K562 (cell line): Measurements from ENCODE around the gene NOVA1. TPM values are rescaled to one million over a fixed set of nuclear protein-coding genes. Genes with fewer than 3 reads are reported as not detected.

Experiments
- ATAC-seq: fragments of 200-7000 bp; cut with Tn5 transposase; 3 replicates; pipeline ENCODE4 v1.9.1; 2020; ENCODE audit warnings: moderate library complexity
- BruUV-seq: library from RNA; stranded (reverse); fragments of 400-500 nt; replicated peaks from 2 replicates; lab custom pipeline; 2021; lab: Mats Ljungman, UMichigan
- CTCF ChIA-PET: fragments of 300-600 bp; formaldehyde crosslinking; extraction: SDS; loops from one replicate; lab custom pipeline; 2021; ENCODE audit warnings: low intra/inter-chr PET ratio; lab: Yijun Ruan, JAX
- POLR2A ChIA-PET: fragments of 300-600, 350-650 bp; sonication (Branson Sonifier 250); formaldehyde crosslinking; extraction: SDS; loops from one replicate; lab custom pipeline; 2021; ENCODE audit warnings: antibody characterized with exemption, inconsistent platforms; lab: Yijun Ruan, JAX
- DNase-seq, 4 experiments: peaks; one replicate each; pipeline versions ENCODE4 v3.0.0 to v3.0.0-alpha.2; 2011 to 2018; ENCODE audit warnings: low spot score in 3 of 4, mixed read lengths in 3 of 4; ENCODE audit errors: extremely low read depth in 1 of 4
- FAIRE-seq: peaks from 2 replicates; lab custom pipeline; 2011; peaks lifted over from hg19 to GRCh38; lab: Jason Lieb, UNC
- H2AFZ ChIP-seq: 2 replicates; pipeline ENCODE4 v1.6.0; 2011; ENCODE audit warnings: low read depth, low read length, control low read depth, inconsistent platforms
- H3K27ac ChIP-seq: fragments of 200-600 bp; 3 replicates; pipeline ENCODE4 v1.8.0; 2011; ENCODE audit warnings: low read depth, mild to moderate bottlenecking, control low read depth, inconsistent platforms, low read length, moderate library complexity, mixed read lengths; ENCODE audit errors: extremely low read depth
- H3K27me3 ChIP-seq, 2 experiments: fragments of 300-600 bp in 1 of 2; 2 replicates in 1 of 2; 3 replicates in 1 of 2; pipeline versions ENCODE4 v1.6.0 to v1.8.0; 2011; ENCODE audit warnings: inconsistent platforms in 2 of 2, low read length in 2 of 2, mild to moderate bottlenecking in 1 of 2, mixed read lengths in 1 of 2, moderate library complexity in 1 of 2; ENCODE audit not compliant: control insufficient read depth in 2 of 2, insufficient read depth in 2 of 2
- H3K36me3 ChIP-seq: fragments of 300-600 bp; 3 replicates; pipeline ENCODE4 v1.8.0; 2011; ENCODE audit warnings: mild to moderate bottlenecking, low read length, inconsistent platforms; ENCODE audit not compliant: control insufficient read depth, insufficient read depth
- H3K4me1 ChIP-seq, 2 experiments: fragments of 200-600 bp in 1 of 2; replicated peaks in 1 of 2; 2 replicates in 1 of 2; 3 replicates in 1 of 2; pipeline versions ENCODE4 v1.5.1 to v1.8.0; 2011; ENCODE audit warnings: inconsistent platforms in 2 of 2, low read length in 2 of 2, mild to moderate bottlenecking in 1 of 2, mixed read lengths in 1 of 2, moderate library complexity in 1 of 2; ENCODE audit not compliant: control insufficient read depth in 2 of 2, insufficient read depth in 2 of 2
- H3K4me2 ChIP-seq: 2 replicates; pipeline ENCODE4 v1.6.1; 2011; ENCODE audit warnings: low read length, control low read depth, inconsistent platforms, mixed read lengths; ENCODE audit not compliant: insufficient read depth
- H3K4me3 ChIP-seq: fragments of 200-600 bp; sonication (generic), shearing (Covaris generic); 2 replicates; pipeline ENCODE4 v1.5.1; 2016; ENCODE audit warnings: control low read depth, inconsistent platforms
- H3K79me2 ChIP-seq: fragments of 200-600 bp; 3 replicates; pipeline ENCODE4 v1.8.0; 2011; ENCODE audit warnings: low read length, inconsistent platforms; ENCODE audit not compliant: control insufficient read depth, insufficient read depth
- H3K9ac ChIP-seq, 2 experiments: 2 replicates each; pipeline versions ENCODE4 v1.6.0 to v1.6.1; 2011; ENCODE audit warnings: low read depth in 2 of 2, low read length in 2 of 2, control low read depth in 1 of 2, inconsistent platforms in 1 of 2, mild to moderate bottlenecking in 1 of 2, mixed read lengths in 1 of 2; ENCODE audit not compliant: insufficient read depth in 1 of 2
- H3K9me1 ChIP-seq: one replicate; pipeline ENCODE4 v1.6.0; 2011; ENCODE audit warnings: inconsistent platforms, mild to moderate bottlenecking, low read length, moderate library complexity; ENCODE audit not compliant: control insufficient read depth, insufficient read depth
- H3K9me3 ChIP-seq: replicated peaks from 2 replicates; pipeline ENCODE4 v1.5.1; 2011; ENCODE audit warnings: low read depth, low read length, inconsistent platforms; ENCODE audit not compliant: control insufficient read depth, insufficient read depth
- H4K20me1 ChIP-seq: replicated peaks from 2 replicates; pipeline ENCODE4 v1.6.1; 2011; ENCODE audit warnings: low read length, inconsistent platforms, mixed read lengths; ENCODE audit not compliant: control insufficient read depth, insufficient read depth
- NCOA4 ChIP-seq: fragments of 450-650 bp; IDR thresholded peaks from 2 replicates; pipeline ENCODE4 v1.6.1; 2018; ENCODE audit warnings: mild to moderate bottlenecking; ENCODE audit not compliant: partially characterized antibody
- NFIX ChIP-seq: fragments of 250-450 bp; sonication (Bioruptor Pico); IDR thresholded peaks from 2 replicates; pipeline ENCODE4 v1.4.0; 2020; ENCODE audit warnings: low read depth, mild to moderate bottlenecking, moderate library complexity
- PTBP1 ChIP-seq: fragments of 200-400 bp; formaldehyde crosslinking; IDR thresholded peaks from 2 replicates; pipeline ENCODE4 v1.6.1; 2017; ENCODE audit warnings: low read depth, low read length
- REST ChIP-seq, 2 experiments: fragments of 450-650 bp; formaldehyde crosslinking in 1 of 2; IDR thresholded peaks; 2 replicates each; pipeline versions ENCODE4 v1.4.0 to v1.6.1; 2014 to 2020; ENCODE audit warnings: mild to moderate bottlenecking in 2 of 2, borderline replicate concordance in 1 of 2, low read depth in 1 of 2
- ZNF511 ChIP-seq: sonication (generic); formaldehyde crosslinking; IDR thresholded peaks from 2 replicates; pipeline ENCODE4 v1.8.0; 2022; ENCODE audit warnings: mild to moderate bottlenecking, missing genetic modification reagents
- WGBS: fragments of 100-300 bp; shearing (Covaris generic); methylation state at CpG from one replicate; pipeline ENCODE4 v1.1.6; 2016; ENCODE audit warnings: low coverage, mixed read lengths; ENCODE audit not compliant: insufficient coverage; ENCODE audit errors: missing lambda C conversion rate; 5-methylcytosine and 5-hydroxymethylcytosine counted together
- in situ Hi-C: fragments of 300-500 bp; cut with MboI; formaldehyde crosslinking; loops from 4 replicates; pipeline ENCODE4 v1.15.0; 2018; ENCODE audit warnings: inconsistent platforms, mixed read lengths
- intact Hi-C: fragments of 100-400 bp; cut with micrococcal nuclease; formaldehyde crosslinking; loops from 2 replicates; pipeline ENCODE4 v1.14.2; 2022
- polyA plus RNA-seq, 8 experiments: library from polyadenylated mRNA; depleted of rRNA in 4 of 8; stranded (reverse) in 5 of 8; unstranded in 3 of 8; fragments of >200 nt; fragmentation: Nextera tagmentation in 2 of 8; fragmentation: Illumina TruSeq in 1 of 8; extraction: Ambion mirVana in 2 of 8; extraction: Trizol in 1 of 8; gene quantifications; 2 replicates each; pipeline versions ENCODE4 v1.2.1 to v1.2.3, GENCODE V29; 2011 to 2014; ENCODE audit warnings: inconsistent platforms in 1 of 8, missing spikeins in 1 of 8
- total RNA-seq, 7 experiments: library from RNA; depleted of rRNA in 6 of 7; stranded (reverse); fragments of >200 nt in 6 of 7; fragmentation: Illumina TruSeq in 2 of 7; extraction: Trizol in 2 of 7; gene quantifications; 2 replicates each; pipeline versions ENCODE4 v1.2.1 to v1.2.3, GENCODE V29; 2011 to 2021; ENCODE audit warnings: low replicate concordance in 1 of 7

The NOVA1 gene
- total and polyA plus RNA-seq, 9 of the 15 experiments (the other 6 are each of a cell fraction or from before 2014, with no cell fraction given): 0.01 TPM; not detected in 8

GRCh38 chr14:26595926-26596542 lies 1.8 kb downstream of the NOVA1 start:
- Histone ChIP-seq H3K9ac (no peak overlapping the region), H3K36me3 (no peaks in the 10 kb centered on the region), H3K4me2 (no peak overlapping the region), H3K9me1 (no peaks in the 10 kb centered on the region), H3K4me3 (no peak overlapping the region), H3K27me3 (no peaks in the 10 kb centered on the region), H2AFZ (no peak overlapping the region), H4K20me1 (no peaks in the 10 kb centered on the region), H3K27ac (no peak overlapping the region), H3K9me3 (no peaks in the 10 kb centered on the region), H3K79me2 (no peaks in the 10 kb centered on the region), H3K4me1 (peaks cover 0 to 3% of the 10 kb centered on the region in 2 experiments; a peak in 1 of 5 replicates)
- no peak for DNase-seq
- intact Hi-C loops (no loop called here), in situ Hi-C loops (no loop called here)
- TF ChIP-seq NCOA4 (no peak), PTBP1 (no peak), ZNF511 (no peak), NFIX (CRISPR knock-in tag) (no peak), REST (IDR thresholded peaks at IDR 0.05; ENCODE audit: borderline replicate concordance) (no peak), REST (CRISPR knock-in tag; IDR thresholded peaks at IDR 0.05; ENCODE audit: low read depth) (no peak)
- 0% methylated on average over 7 of the region's 8 CpGs for WGBS
- POLR2A ChIA-PET: no interaction called here
- CTCF ChIA-PET: no interaction called here
- no peak for FAIRE-seq
- BruUV-seq: no TSS peak
- no peak for ATAC-seq
